OCI-LY3 (cell line): ENCODE data around the gene HBA2.

Experiments
- H2AFZ ChIP-seq: fragments of 200-600, 300-600 bp; shearing (Covaris generic); 2 replicates; pipeline ENCODE4 v1.6.0; 2014; ENCODE audit warnings: antibody characterized with exemption, low read depth, low read length
- H3K27ac ChIP-seq: fragments of 200-600, 300-600 bp; sonication (generic); 2 replicates; pipeline ENCODE4 v1.5.1; 2014; ENCODE audit warnings: mild to moderate bottlenecking, low read length, moderate library complexity, mixed read lengths
- H3K27me3 ChIP-seq: fragments of 200-600, 300-600 bp; sonication (generic); 2 replicates; pipeline ENCODE4 v1.6.1; 2014; ENCODE audit warnings: low read depth, low read length, mixed read lengths
- H3K36me3 ChIP-seq: fragments of 200-600, 300-600 bp; sonication (generic); replicated peaks from 2 replicates; pipeline ENCODE3; 2014; ENCODE audit warnings: low read depth, low read length, mixed read lengths
- H3K4me1 ChIP-seq: fragments of 300-600, 200-600 bp; sonication (generic); 2 replicates; pipeline ENCODE4 v1.6.1; 2014; ENCODE audit warnings: low read length, mixed read lengths
- H3K4me2 ChIP-seq: fragments of 200-600, 300-600 bp; sonication (generic); 2 replicates; pipeline ENCODE4 v1.6.1; 2014; ENCODE audit warnings: low read length, mixed read lengths
- H3K4me3 ChIP-seq: fragments of 300-600, 200-600 bp; sonication (generic); 2 replicates; pipeline ENCODE4 v1.5.1; 2014; ENCODE audit warnings: antibody characterized with exemption, mild to moderate bottlenecking, low read length, moderate library complexity
- H3K79me2 ChIP-seq: fragments of 300-600, 200-600 bp; shearing (Covaris generic); 2 replicates; pipeline ENCODE4 v1.6.1; 2014; ENCODE audit warnings: mild to moderate bottlenecking, low read length, mixed read lengths
- H3K9ac ChIP-seq: fragments of 300-600, 200-600 bp; shearing (Covaris generic); 2 replicates; pipeline ENCODE4 v1.6.0; 2014; ENCODE audit warnings: mild to moderate bottlenecking, low read length, moderate library complexity
- H3K9me3 ChIP-seq: fragments of 200-600, 300-600 bp; shearing (Covaris generic); 2 replicates; pipeline ENCODE4 v1.6.1; 2014; ENCODE audit warnings: low read length, mixed read lengths; ENCODE audit not compliant: insufficient read depth
- H4K20me1 ChIP-seq: fragments of 200-600, 300-600 bp; sonication (generic); 2 replicates; pipeline ENCODE4 v1.6.1; 2016; ENCODE audit warnings: low read length, mixed read lengths; ENCODE audit not compliant: insufficient read depth
- EZH2phosphoT487 ChIP-seq: fragments of 200-600 bp; shearing (Covaris generic); IDR thresholded peaks from 2 replicates; pipeline ENCODE4 v1.6.1; 2018; ENCODE audit warnings: antibody characterized with exemption, mixed run types, low read depth
- TF ChIP-seq, protein P1 (sequence below): fragments of 200-600, 300-600 bp; sonication (generic); IDR thresholded peaks from 2 replicates; pipeline ENCODE4 v1.5.1; 2014; ENCODE audit warnings: antibody characterized with exemption, low read length, low read depth

Gene HBA2

DNA sequence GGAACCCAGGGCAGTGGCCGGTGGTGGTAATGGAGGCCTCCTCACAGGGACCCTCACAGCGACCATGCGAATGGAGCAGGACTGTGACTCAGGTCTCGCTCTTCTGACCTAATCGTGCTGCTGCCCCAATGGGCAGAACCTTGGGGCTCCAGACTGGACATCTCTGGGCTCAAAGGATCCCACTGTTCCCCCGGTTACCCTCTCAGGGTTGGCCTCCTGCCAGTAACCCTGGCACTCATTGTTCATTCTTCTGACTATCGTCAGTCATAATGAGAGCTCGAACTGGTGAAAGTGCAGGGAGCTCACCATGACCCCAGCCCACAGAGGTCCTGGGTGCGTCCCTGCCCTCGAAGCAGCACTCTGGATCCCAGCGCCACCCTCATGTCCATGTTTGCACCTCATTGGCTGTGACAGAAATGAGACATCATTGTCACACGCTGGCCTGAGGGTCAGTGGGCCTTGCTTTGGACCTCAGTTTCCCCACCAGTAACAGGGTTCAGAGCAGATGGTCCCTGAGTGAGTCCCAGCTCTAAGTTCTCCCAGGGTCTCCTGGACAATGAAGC is 30.2 kb upstream of the HBA2 start:
- H3K4me3 ChIP-seq, result no peak overlapping the region
- H2AFZ ChIP-seq, result no peak overlapping the region
- H3K9me3 ChIP-seq, result no peaks in the 10 kb centered on the region; the same call in 1 of the 2 replicates
- no peak overlapping the region for H3K4me2 ChIP-seq
- H4K20me1 ChIP-seq, result no peaks in the 10 kb centered on the region
- TF ChIP-seq EZH2phosphoT487, result no peak
- TF ChIP-seq, protein P1, sequence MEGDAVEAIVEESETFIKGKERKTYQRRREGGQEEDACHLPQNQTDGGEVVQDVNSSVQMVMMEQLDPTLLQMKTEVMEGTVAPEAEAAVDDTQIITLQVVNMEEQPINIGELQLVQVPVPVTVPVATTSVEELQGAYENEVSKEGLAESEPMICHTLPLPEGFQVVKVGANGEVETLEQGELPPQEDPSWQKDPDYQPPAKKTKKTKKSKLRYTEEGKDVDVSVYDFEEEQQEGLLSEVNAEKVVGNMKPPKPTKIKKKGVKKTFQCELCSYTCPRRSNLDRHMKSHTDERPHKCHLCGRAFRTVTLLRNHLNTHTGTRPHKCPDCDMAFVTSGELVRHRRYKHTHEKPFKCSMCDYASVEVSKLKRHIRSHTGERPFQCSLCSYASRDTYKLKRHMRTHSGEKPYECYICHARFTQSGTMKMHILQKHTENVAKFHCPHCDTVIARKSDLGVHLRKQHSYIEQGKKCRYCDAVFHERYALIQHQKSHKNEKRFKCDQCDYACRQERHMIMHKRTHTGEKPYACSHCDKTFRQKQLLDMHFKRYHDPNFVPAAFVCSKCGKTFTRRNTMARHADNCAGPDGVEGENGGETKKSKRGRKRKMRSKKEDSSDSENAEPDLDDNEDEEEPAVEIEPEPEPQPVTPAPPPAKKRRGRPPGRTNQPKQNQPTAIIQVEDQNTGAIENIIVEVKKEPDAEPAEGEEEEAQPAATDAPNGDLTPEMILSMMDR, result no peak
- H3K9ac ChIP-seq, result no peak overlapping the region
- no peaks in the 10 kb centered on the region for H3K27me3 ChIP-seq
- H3K4me1 ChIP-seq, result peaks cover under 1% of the 10 kb centered on the region; the same call in 1 of the 2 replicates
- no peaks in the 10 kb centered on the region for H3K36me3 ChIP-seq
- no peak overlapping the region for H3K27ac ChIP-seq
- peaks cover 7% of the 10 kb centered on the region for H3K79me2 ChIP-seq

DNA sequence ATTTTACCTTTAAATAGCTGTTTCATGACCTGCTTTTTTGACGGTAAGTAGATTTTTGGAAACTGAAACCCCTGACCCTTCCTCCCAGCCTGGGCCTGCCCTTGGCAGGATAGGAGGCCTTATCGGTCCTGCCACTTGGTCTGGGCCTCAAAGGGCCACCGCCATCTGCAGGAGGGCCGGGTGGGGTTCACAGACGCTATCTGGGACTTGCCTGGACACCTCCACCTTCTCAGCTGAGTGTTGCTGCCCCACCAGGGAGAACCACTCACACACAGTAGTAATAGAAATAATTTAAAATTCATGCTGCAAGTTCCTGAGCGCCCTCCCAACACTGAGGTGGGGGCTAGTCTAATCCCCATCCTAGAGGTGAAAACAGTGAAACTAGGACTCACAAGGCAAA is 29.6 kb upstream of the HBA2 start:
- no peaks in the 10 kb centered on the region for H4K20me1 ChIP-seq
- H3K27ac ChIP-seq, result no peak overlapping the region
- H3K4me1 ChIP-seq, result no peaks in the 10 kb centered on the region
- TF ChIP-seq, protein P1, result no peak
- TF ChIP-seq EZH2phosphoT487, result no peak
- H3K27me3 ChIP-seq, result no peaks in the 10 kb centered on the region
- peaks cover 1% of the 10 kb centered on the region for H3K79me2 ChIP-seq
- H3K9me3 ChIP-seq, result no peaks in the 10 kb centered on the region; the same call in 1 of the 2 replicates
- no peak overlapping the region for H3K4me2 ChIP-seq
- no peak overlapping the region for H3K4me3 ChIP-seq
- no peak overlapping the region for H2AFZ ChIP-seq
- no peak overlapping the region for H3K9ac ChIP-seq
- H3K36me3 ChIP-seq, result no peaks in the 10 kb centered on the region

DNA sequence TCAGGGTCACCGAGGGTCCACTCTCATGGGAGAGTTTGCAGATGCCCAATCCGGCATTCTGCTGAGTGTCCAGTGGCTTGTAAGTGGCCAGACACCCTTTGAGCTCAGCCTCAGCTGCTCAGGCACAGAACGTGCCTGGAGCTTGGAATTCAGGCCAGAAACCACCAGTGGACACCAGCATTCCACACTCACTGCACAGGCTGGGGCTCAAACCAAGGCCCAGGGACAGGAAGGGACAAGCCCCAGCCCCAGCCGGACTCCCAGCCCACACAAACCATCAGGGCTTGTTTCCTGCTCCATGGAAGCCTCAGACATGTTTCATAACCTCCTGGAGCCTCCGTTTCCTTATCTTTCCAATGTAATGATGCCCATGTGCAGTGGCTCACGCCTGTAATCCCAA is 29.2 kb upstream of the HBA2 start:
- H4K20me1 ChIP-seq, result no peaks in the 10 kb centered on the region
- TF ChIP-seq, protein P1, result no peak
- no peak for TF ChIP-seq EZH2phosphoT487
- H3K9me3 ChIP-seq, result no peaks in the 10 kb centered on the region; the same call in 1 of the 2 replicates
- no peaks in the 10 kb centered on the region for H3K27me3 ChIP-seq
- H2AFZ ChIP-seq, result no peak overlapping the region
- no peak overlapping the region for H3K9ac ChIP-seq
- no peaks in the 10 kb centered on the region for H3K36me3 ChIP-seq
- no peaks in the 10 kb centered on the region for H3K79me2 ChIP-seq
- no peaks in the 10 kb centered on the region for H3K4me1 ChIP-seq
- no peak overlapping the region for H3K4me2 ChIP-seq
- no peak overlapping the region for H3K27ac ChIP-seq
- H3K4me3 ChIP-seq, result no peak overlapping the region

DNA sequence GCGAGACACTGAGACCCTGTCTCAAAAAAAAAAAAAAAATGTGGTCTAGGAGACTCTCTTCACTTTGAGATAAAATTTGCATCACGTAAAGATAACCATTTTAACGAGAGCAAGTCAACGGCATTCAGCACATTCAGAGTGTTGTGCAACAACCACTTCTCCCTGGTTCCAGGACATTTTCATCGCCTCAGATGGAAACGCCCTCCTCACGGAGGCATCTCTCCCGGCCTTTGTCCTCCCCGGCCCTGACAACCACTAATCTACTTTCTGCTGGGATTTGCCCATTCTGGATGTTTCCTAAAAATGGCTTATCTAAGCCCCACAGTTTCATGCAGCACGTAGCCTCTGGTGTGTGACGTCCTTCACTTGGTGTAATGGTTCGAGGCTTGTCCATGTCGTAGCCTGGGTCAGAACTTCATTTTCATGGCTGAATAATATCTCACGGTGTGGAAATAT is 27.9 kb upstream of the HBA2 start:
- no peak overlapping the region for H3K9ac ChIP-seq
- no peaks in the 10 kb centered on the region for H3K27me3 ChIP-seq
- H3K36me3 ChIP-seq, result no peaks in the 10 kb centered on the region
- H3K27ac ChIP-seq, result no peak overlapping the region
- TF ChIP-seq, protein P1, result no peak
- no peak for TF ChIP-seq EZH2phosphoT487
- no peaks in the 10 kb centered on the region for H3K4me1 ChIP-seq
- H3K79me2 ChIP-seq, result no peaks in the 10 kb centered on the region
- no peaks in the 10 kb centered on the region for H4K20me1 ChIP-seq
- no peaks in the 10 kb centered on the region; the same call in 1 of the 2 replicates for H3K9me3 ChIP-seq
- H2AFZ ChIP-seq, result no peak overlapping the region
- H3K4me3 ChIP-seq, result no peak overlapping the region
- H3K4me2 ChIP-seq, result no peak overlapping the region
